GM10847 (cell line): Measurements from ENCODE around the gene IL13RA1.

Source experiments
- POLR2A ChIP-seq: IDR thresholded peaks from 2 replicates; pipeline ENCODE4 v1.6.1; 2011; ENCODE audit not compliant: insufficient read length; ENCODE audit errors: extremely low read depth

IL13RA1 gene

GRCh38 chrX:118760025-118760424 lies 32.6 kb downstream of the IL13RA1 start:
- TF ChIP-seq POLR2A: no peak

- no peak for TF ChIP-seq POLR2A
Measured at GRCh38 chrX:118761939-118762707, 34.7 kb downstream of the IL13RA1 start.

DNA sequence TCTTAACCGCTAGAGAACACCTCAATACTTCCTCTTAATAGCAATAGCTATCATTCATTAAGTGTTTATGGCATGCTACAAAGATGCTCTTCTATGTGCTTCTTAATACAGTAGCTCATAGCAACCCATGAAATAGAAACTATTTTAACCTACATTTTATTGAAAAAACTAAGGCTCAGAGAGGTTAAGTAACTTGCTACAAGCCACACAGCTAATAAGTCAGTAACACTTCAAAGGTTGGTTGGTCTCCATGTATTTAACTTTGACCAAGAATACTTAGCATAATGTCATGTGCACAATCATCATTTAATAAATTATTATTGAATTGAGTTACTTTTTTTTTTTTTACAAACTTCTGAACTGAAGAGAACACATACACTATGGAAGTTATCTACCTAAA lies 36.1 kb downstream of the IL13RA1 start:
- TF ChIP-seq POLR2A: no peak

- TF ChIP-seq POLR2A: no peak
Measured at GRCh38 chrX:118764122-118764521, 36.7 kb downstream of the IL13RA1 start.

- no peak for TF ChIP-seq POLR2A
Measured at GRCh38 chrX:118770133-118770760, 42.8 kb downstream of the IL13RA1 start.

DNA sequence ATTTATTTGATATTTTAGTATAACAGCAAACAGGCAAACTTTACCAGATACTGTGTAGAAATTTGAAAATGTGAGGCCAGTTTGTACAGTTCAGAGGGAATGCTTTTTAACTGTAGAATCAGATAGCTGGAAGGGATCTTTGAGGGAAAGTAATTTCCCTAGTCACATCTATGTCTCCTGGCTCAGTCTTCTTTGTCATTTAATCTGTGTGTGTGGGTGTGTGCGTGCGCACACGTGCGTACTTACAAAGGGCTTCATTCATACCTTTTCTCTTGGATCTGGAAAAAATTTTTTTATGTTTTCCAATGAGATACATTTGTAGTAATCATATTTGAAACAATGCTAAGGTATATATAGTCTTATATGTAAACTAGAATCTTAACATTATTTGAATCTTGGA lies 44.6 kb downstream of the IL13RA1 start:
- no peak for TF ChIP-seq POLR2A

GRCh38 chrX:118773782-118774181 lies 46.4 kb downstream of the IL13RA1 start:
- no peak for TF ChIP-seq POLR2A

DNA sequence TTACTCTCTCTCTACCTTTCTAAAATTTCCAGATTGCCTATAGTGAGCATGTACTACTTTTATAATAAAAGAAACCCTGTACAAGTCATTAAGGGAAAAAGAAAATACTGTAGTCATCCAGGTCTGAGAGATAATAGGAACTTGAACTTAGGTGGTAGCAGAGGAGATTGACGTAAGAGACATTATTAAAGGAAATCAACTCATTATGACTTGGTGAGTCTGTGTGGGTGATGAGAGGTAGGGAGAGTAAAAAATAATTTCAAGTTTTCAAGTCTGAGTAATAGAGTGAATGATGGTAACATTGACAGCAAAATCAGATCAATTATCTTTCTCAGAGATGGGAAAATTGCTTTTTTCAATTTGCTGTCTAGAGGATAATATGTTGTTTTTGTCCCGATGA lies 52.2 kb downstream of the IL13RA1 start:
- no peak for TF ChIP-seq POLR2A

GRCh38 chrX:118780509-118780908 lies 53.1 kb downstream of the IL13RA1 start:
- no peak for TF ChIP-seq POLR2A

DNA sequence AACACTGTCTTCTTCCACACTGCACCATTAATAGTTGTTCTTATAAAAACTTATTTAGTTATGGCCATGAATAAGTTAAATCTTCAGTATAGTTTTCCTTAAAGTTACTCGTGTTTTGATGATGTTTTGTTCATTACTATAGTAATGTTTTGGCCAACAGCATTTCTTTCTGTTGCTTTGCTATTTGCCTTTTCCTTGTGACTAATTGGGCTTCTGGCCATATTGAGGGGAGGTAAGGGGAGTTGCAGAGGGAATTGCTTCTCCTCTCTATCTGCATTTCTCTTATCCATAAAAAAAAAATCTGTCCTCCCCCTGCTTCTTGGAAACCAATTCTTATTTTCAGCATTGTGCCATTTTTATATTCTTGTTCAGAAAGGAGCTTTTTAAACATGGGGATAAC lies 53.5 kb downstream of the IL13RA1 start:
- TF ChIP-seq POLR2A: no peak

GRCh38 chrX:118795528-118796280 lies 68.3 kb downstream of the IL13RA1 start:
- no peak for TF ChIP-seq POLR2A

DNA sequence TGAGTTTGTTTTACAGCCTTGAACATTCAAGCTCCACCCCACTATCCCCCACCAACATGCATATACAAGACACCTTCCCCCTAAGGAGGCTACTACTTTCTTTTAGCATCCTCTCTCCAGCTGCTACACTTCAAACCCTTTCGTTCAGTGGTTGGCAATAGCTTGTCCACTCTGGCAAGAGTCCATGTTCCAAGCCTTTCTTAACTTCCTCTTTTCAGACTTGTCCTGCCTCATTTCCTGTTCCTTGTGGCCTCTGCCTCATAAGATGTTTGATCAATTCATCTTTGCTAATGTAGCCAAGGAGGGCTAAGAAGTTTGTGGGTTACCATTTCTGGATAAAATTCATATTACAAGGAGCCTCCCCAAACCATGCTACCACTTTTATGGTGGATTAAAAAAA lies 75.5 kb downstream of the IL13RA1 start:
- TF ChIP-seq POLR2A: no peak

GRCh38 chrX:118807151-118808017 lies 80.0 kb downstream of the IL13RA1 start:
- no peak for TF ChIP-seq POLR2A

DNA sequence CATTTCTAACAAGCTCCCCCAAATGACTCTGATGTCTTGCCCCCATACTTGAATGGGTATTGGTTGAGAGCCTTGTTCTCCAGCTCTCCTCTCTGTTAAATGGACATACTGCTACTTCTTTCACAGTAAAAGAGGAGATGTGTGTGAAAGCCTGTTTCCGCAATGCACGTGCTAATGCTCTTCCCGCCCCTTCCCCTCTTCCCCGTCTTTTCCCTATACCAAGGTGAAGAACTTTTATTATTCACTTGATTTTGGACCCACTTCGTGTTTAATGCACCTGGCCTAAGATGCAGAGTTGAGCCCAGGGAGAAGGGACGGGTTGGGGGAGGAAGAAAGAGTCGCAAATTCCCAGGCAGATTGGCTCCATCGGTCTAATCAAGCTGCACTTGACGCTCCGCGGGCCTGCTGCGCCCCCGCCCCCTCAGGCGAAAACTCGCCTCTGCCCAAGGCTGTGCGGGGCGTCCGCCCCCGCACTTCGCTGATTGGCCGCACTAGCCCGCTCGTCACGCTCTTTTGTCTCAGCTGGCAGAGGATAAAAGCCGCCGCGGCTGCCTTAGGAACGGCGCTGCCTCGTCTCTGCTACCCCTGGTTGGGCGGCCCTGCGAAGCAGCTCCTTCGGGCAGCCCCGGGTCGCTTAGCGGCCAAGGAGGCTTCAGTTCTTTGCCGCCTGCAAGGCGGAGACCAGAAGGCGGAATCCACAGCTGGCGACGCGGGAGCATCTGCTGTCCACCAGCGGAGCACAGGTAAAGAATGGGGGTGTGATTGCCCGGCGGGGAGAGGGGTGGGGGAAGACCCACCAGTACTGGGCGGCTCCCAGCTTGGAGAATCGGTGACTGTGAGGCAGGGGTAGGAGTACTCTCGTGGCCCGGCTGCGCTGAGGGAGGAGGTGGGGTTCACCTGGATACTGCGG lies 96.1 kb downstream of the IL13RA1 start, which contains the start of gene ZCCHC12:
Gene ZCCHC12 (plus strand): TSS at position 562 of the 910 bp plus-strand sequence. CDS start 1,421 bp downstream, outside the sequence.
- TF ChIP-seq POLR2A: no peak
